Right lobe of liver (tissue), 6 donors: ENCODE data around the gene USP11. TPM values are rescaled to one million over a fixed set of nuclear protein-coding genes. Genes with fewer than 3 reads are reported as not detected.

ENCODE experiments used
- ATAC-seq, 4 donors: fragments of 200-7000 bp; cut with Tn5 transposase; one replicate each; pipeline ENCODE4 v1.9.1; 2020; ENCODE audit warnings: mild to moderate bottlenecking in 4 of 4, moderate library complexity in 4 of 4
- DNase-seq, 3 donors: peaks; one replicate each; pipeline ENCODE4 v3.0.0-alpha.2; 2020
- H3K27ac ChIP-seq, 3 donors: fragments of 200-600 bp; one replicate each; pipeline ENCODE4 v1.8.0; 2022
- H3K27me3 ChIP-seq, 2 donors: fragments of 200-600 bp; one replicate each; pipeline ENCODE4 v1.8.0; 2022
- H3K36me3 ChIP-seq, 4 donors: fragments of 200-600 bp; sonication (generic) in 1 of 4; one replicate each; pipeline versions ENCODE4 v1.5.1 to v1.8.0; 2017 to 2022; ENCODE audit warnings: control low read depth in 1 of 4
- H3K4me1 ChIP-seq, 4 donors: fragments of 200-600 bp; sonication (generic) in 1 of 4; one replicate each; pipeline versions ENCODE4 v1.5.1 to v1.8.0; 2017 to 2022; ENCODE audit warnings: control low read depth in 1 of 4
- H3K4me3 ChIP-seq, 3 donors: fragments of 200-600 bp; one replicate each; pipeline ENCODE4 v1.8.0; 2022
- H3K9me3 ChIP-seq, 4 donors: fragments of 200-600 bp; sonication (generic) in 1 of 4; one replicate each; pipeline versions ENCODE4 v1.5.1 to v1.8.0; 2017 to 2022; ENCODE audit warnings: control low read depth in 1 of 4
- CTCF ChIP-seq, 4 donors: fragments of 200-600 bp in 3 of 4; fragments of 450-650 bp in 1 of 4; IDR thresholded peaks; one replicate each; pipeline versions ENCODE4 v1.5.1 to v1.8.0; 2016 to 2022; ENCODE audit warnings: antibody characterized with exemption in 4 of 4, mild to moderate bottlenecking in 2 of 4
- POLR2A ChIP-seq: fragments of 450-650 bp; IDR thresholded peaks from one replicate; pipeline ENCODE4 v1.6.1; 2017; ENCODE audit warnings: antibody characterized with exemption, mild to moderate bottlenecking
- whole genome bisulfite sequencing: methylation state at CpG from one replicate; pipeline ENCODE4 v1.1.6; 2018; ENCODE audit warnings: low coverage, low lambda C conversion rate; ENCODE audit not compliant: insufficient coverage; ENCODE audit errors: missing lambda C conversion rate; 5-methylcytosine and 5-hydroxymethylcytosine counted together
- intact Hi-C, 2 donors: fragments of 100-400 bp; cut with DNase I; formaldehyde crosslinking; loops; one replicate each; pipeline versions ENCODE4 v1.11.2 to v1.14.1; 2022
- total RNA-seq, 6 experiments: library from RNA; depleted of rRNA in 2 of 6; stranded (reverse); fragments of >200 nt in 2 of 6; fragmentation: NEBNext Ultra II Directional in 3 of 6; extraction: Animal tissue kit (Norgen Biotek cat#: 25700) in 3 of 6; gene quantifications; one replicate each; pipeline versions ENCODE4 v1.1.0 to v1.2.4, GENCODE V29; 2016 to 2023
- donor health status: DM: no; HTN: yes; CAD: no.
- donor health status: DM: no; HTN: no; CAD: no.
- donor health status: DM: no; HTN: no; CAD: no.
- donor health status: DM: no; HTN: yes; CAD: no.
- donor health status: DM: no; HTN: yes; CAD: no.

The USP11 gene
- total RNA-seq, 6 experiments from 2014 or later, result 7.1 to 14.7 (median 11.4) TPM

DNA sequence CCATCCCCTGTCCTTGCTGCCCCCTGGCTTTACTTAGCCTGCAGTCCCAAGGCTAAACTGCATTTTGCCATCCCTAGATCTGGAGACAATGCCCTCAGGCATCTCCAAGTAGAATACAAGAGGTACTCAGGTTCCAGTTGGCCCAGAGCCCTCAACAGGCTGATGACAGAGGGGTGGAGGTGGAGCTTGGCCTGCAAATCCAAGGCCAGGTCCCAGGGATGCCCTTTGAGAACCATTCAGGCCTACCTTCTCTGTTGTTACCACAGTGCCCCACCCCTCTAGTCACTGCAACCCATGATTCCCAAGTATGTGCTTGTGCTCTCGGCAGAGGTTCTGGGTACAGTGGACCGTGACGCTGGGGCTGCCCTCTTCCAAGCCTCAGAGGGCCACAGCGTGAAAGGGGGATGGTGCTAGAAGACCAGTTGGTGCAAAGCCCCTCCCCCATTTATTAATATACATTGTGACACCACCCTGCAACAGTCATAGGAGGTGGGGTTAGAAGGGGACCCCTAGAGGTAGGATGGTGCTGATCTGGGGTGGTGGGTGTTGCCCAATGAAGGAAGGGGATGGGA is 45.6 kb upstream of the USP11 start:
- peaks cover 0 to 6% of the 10 kb centered on the region in 2 donors for H3K27me3 ChIP-seq
- no peak overlapping the region for H3K4me3 ChIP-seq
- WGBS, result no CpG with 5 or more reads among the region's 4 CpGs
- no peak for TF ChIP-seq CTCF (IDR thresholded peaks at IDR 0.05)
- no peak for TF ChIP-seq POLR2A
- no peaks in the 10 kb centered on the region for H3K9me3 ChIP-seq
- H3K4me1 ChIP-seq, result no peaks in the 10 kb centered on the region
- intact Hi-C loops, result loop anchor here in 1 of 2 donors (10.0 kb wide), 1 partner anchor 198 kb away; no protein-coding TSS in a partner anchor
- peak in 1 of 4 donors; percentile 5 for ATAC-seq
- no peak overlapping the region for H3K27ac ChIP-seq
- DNase-seq, result peak in 1 of 3 donors; percentile 50
- H3K36me3 ChIP-seq, result peaks cover 0 to 26% (median 0%) of the 10 kb centered on the region in 4 donors

DNA sequence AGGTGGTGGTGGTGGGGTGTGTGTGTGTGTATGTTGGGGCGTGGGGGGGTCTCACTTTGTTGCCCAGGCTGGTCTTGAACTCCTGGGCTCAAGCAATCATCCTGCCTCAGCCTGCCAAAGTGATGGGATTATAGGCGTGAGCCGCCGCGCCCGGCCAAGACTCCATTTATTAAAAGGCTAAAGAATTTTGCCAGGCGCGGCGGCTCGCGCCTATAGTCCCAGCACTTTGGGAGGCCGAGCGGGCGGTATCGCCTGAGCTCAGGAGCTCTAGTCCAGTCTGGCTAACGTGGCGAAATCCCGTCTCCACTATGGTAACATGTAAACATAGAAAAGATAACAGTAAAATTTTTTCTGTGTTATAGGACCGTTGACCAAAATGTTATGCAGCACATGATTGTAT is 42.9 kb upstream of the USP11 start:
- no peak overlapping the region for H3K4me3 ChIP-seq
- intact Hi-C loops, result loop anchor here (5.0 to 10.0 kb wide), 2 partner anchors 195 to 197 kb away; no protein-coding TSS in a partner anchor
- ATAC-seq (no peak), DNase-seq (peak in 1 of 3 donors; percentile 53)
- H3K9me3 ChIP-seq, result no peaks in the 10 kb centered on the region
- peaks cover 0 to 12% (median 0%) of the 10 kb centered on the region in 4 donors for H3K36me3 ChIP-seq
- peaks cover 0 to 6% of the 10 kb centered on the region in 2 donors for H3K27me3 ChIP-seq
- 64% methylated on average over 11 of the region's 19 CpGs for WGBS
- TF ChIP-seq CTCF (IDR thresholded peaks at IDR 0.05) (no peak), POLR2A (no peak)
- no peak overlapping the region for H3K27ac ChIP-seq
- peaks cover 0 to 10% (median 0%) of the 10 kb centered on the region in 4 donors for H3K4me1 ChIP-seq

DNA sequence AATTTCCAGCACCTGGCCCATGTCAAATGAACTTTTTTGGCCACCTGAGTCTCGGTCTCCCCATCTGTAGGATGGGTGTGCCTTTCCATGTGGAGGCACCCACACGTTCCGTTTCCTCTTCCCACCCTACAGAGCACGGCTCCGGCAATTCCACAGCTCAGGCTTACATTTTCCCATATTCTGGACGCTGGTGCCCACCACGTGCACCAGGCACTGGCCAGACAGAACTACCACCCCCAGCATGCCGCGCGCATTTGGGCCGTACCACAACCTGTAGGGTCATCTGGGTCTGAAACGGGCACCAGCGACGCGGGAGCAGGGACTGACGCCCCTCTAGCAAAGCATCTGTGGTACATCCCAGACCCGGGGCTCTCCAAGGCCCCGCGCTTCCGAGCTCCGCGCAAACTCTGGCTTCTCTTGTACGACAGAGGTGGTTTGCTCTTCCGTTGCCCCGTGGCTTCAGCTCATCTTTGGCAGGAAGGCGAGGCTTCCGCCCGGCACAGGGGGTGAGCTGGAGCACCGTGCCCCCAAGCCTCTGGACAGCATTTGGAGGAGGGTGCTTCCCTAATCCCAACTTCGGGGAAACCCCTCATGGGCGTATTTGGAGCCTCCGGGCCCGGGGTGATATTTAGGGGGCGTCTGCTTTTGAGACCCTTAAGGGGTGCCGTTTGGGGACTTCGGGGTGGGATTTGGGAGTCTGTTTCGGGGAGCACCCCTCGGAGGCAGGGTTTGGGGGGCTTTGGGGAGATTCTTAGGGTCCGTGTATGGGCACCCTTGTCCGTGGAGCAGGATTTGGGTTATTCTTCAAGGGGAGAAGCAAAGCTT is 42.2 kb upstream of the USP11 start:
- Histone ChIP-seq H3K4me3 (peak overlapping the region; percentile 35 to 57 (median 53)), H3K36me3 (peaks cover 0 to 5% (median 0%) of the 10 kb centered on the region in 4 donors), H3K27me3 (peaks cover 0 to 6% of the 10 kb centered on the region in 2 donors), H3K27ac (peak overlapping the region in 1 of 3 donors; percentile 12), H3K9me3 (no peaks in the 10 kb centered on the region), H3K4me1 (peaks cover 0 to 16% (median 0%) of the 10 kb centered on the region in 4 donors)
- peak; percentile 78 to 88 (median 86) for ATAC-seq
- 13% methylated on average over 22 of the region's 40 CpGs for WGBS
- peak; percentile 86 to 91 (median 88) for DNase-seq
- intact Hi-C loops, result loop anchor here in 1 of 2 donors (5.0 kb wide), 1 partner anchor 197 kb away; no protein-coding TSS in a partner anchor
- TF ChIP-seq CTCF (IDR thresholded peaks at IDR 0.05) (no peak), POLR2A (peak; percentile 61)

- TF ChIP-seq POLR2A (no peak), CTCF (IDR thresholded peaks at IDR 0.05) (no peak)
- 19% methylated on average over 6 of the region's 26 CpGs for WGBS
- H3K9me3 ChIP-seq, result no peaks in the 10 kb centered on the region
- H3K27me3 ChIP-seq, result peaks cover 0 to 6% of the 10 kb centered on the region in 2 donors
- no peaks in the 10 kb centered on the region for H3K36me3 ChIP-seq
- DNase-seq (peak in 2 of 3 donors; percentile 44 to 46), ATAC-seq (peak in 1 of 4 donors; percentile 1)
- intact Hi-C loops, result loop anchor here in 1 of 2 donors (5.0 kb wide), 1 partner anchor 196 kb away; no protein-coding TSS in a partner anchor
- H3K27ac ChIP-seq, result no peak overlapping the region
- H3K4me3 ChIP-seq, result peak overlapping the region; percentile 35 to 57 (median 53)
- H3K4me1 ChIP-seq, result peaks cover 0 to 23% (median 0%) of the 10 kb centered on the region in 4 donors
Observed at GRCh38 chrX:47191331-47191730, 41.5 kb upstream of the USP11 start.
